Left lung (tissue), 10 donors: ENCODE results near the gene SPNS1. TPM values are rescaled to one million over a fixed set of nuclear protein-coding genes. Genes with fewer than 3 reads are reported as not detected.
"Not testable (repeated sequence)": the region's sequence is repeated elsewhere in the genome, so short reads cannot be mapped to it uniquely, and the experiment has no call there.

ENCODE experiments used
- ATAC-seq: fragments of 200-7000 bp; cut with Tn5 transposase; one replicate; pipeline ENCODE4 v1.9.1; 2020; ENCODE audit warnings: moderate library complexity
- DNase-seq, 4 donors: peaks; one replicate each; pipeline ENCODE4 v3.0.0-alpha.2; 2013 to 2020
- H3K27ac ChIP-seq, 2 donors: fragments of 200-600 bp; sonication (generic) in 1 of 2; one replicate each; pipeline versions ENCODE4 v1.5.0 to v1.8.0; 2020 to 2021
- H3K27me3 ChIP-seq, 2 donors: fragments of 200-600 bp; sonication (generic) in 1 of 2; one replicate each; pipeline versions ENCODE4 v1.5.0 to v1.8.0; 2020 to 2021
- H3K36me3 ChIP-seq, 2 donors: fragments of 200-600 bp; sonication (generic) in 1 of 2; one replicate each; pipeline versions ENCODE4 v1.5.0 to v1.8.0; 2020 to 2021
- H3K4me1 ChIP-seq, 2 donors: fragments of 200-600 bp; one replicate each; pipeline ENCODE4 v1.8.0; 2021
- H3K4me3 ChIP-seq, 2 donors: fragments of 200-600 bp; sonication (generic) in 1 of 2; one replicate each; pipeline versions ENCODE4 v1.5.0 to v1.8.0; 2020 to 2021; ENCODE audit warnings: mild to moderate bottlenecking in 1 of 2
- H3K9me3 ChIP-seq, 2 donors: fragments of 200-600 bp; sonication (generic) in 1 of 2; one replicate each; pipeline versions ENCODE4 v1.5.0 to v1.8.0; 2020 to 2021
- CTCF ChIP-seq, 2 donors: fragments of 200-600 bp; sonication (generic) in 1 of 2; IDR thresholded peaks; one replicate each; pipeline versions ENCODE4 v1.5.0 to v1.8.0; 2021; ENCODE audit warnings: antibody characterized with exemption in 2 of 2
- intact Hi-C, 2 donors: fragments of 100-400 bp; cut with DNase I; formaldehyde crosslinking; loops; one replicate each; pipeline versions ENCODE4 v1.11.2 to v1.14.2; 2022
- polyA plus RNA-seq, 6 donors: library from polyadenylated mRNA; unstranded; fragments of 120-200 nt; gene quantifications; one replicate each; pipeline ENCODE4 v1.2.1, GENCODE V29; 2013; ENCODE audit not compliant: insufficient read length in 6 of 6
- total RNA-seq, 2 donors: library from RNA; stranded (reverse); fragmentation: NEBNext Ultra II Directional; extraction: Animal tissue kit (Norgen Biotek cat#: 25700); gene quantifications; one replicate each; pipeline ENCODE4 v1.2.1, GENCODE V29; 2021
- donor health status: DM: no; HTN: yes; CAD: no.
- donor health status: DM: no; HTN: no; CAD: no.

The SPNS1 gene
- total and polyA plus RNA-seq, 8 donors = 27.3 to 61.5 (median 32.7) TPM

- intact Hi-C loops = no loop called here
- Histone ChIP-seq H3K27me3 (no peaks in the 10 kb centered on the region), H3K4me1 (no peaks in the 10 kb centered on the region), H3K36me3 (no peaks in the 10 kb centered on the region), H3K4me3 (no peak overlapping the region), H3K9me3 (no peaks in the 10 kb centered on the region), H3K27ac (no peak overlapping the region)
- no peak for ATAC-seq
- no peak for DNase-seq
- no peak for TF ChIP-seq CTCF (IDR thresholded peaks at IDR 0.05)
These were observed 24.3 kb downstream of the SPNS1 start for GRCh38 chr16:28998837-28999236.

GRCh38 chr16:28999577-28999976 is 25.0 kb downstream of the SPNS1 start:
- intact Hi-C loops = no loop called here
- Histone ChIP-seq H3K36me3 (no peaks in the 10 kb centered on the region), H3K4me3 (no peak overlapping the region), H3K4me1 (no peaks in the 10 kb centered on the region), H3K27ac (no peak overlapping the region), H3K9me3 (no peaks in the 10 kb centered on the region), H3K27me3 (no peaks in the 10 kb centered on the region)
- no peak for TF ChIP-seq CTCF (IDR thresholded peaks at IDR 0.05)
- no peak for DNase-seq
- ATAC-seq = no peak

- Histone ChIP-seq H3K36me3 (no peaks in the 10 kb centered on the region), H3K27ac (no peak overlapping the region), H3K4me1 (no peaks in the 10 kb centered on the region), H3K27me3 (no peaks in the 10 kb centered on the region), H3K4me3 (no peak overlapping the region), H3K9me3 (no peaks in the 10 kb centered on the region)
- intact Hi-C loops = no loop called here
- no peak for ATAC-seq
- DNase-seq = no peak
- no peak for TF ChIP-seq CTCF (IDR thresholded peaks at IDR 0.05)
These were observed 25.4 kb downstream of the SPNS1 start for GRCh38 chr16:29000019-29000418.

- H3K9me3 ChIP-seq, H3K4me1 ChIP-seq, DNase-seq, H3K4me3 ChIP-seq, H3K36me3 ChIP-seq, H3K27ac ChIP-seq, intact Hi-C loops, H3K27me3 ChIP-seq, ATAC-seq: not testable (repeated sequence)
These were observed 30.0 kb downstream of the SPNS1 start for GRCh38 chr16:29004496-29005139.

DNA sequence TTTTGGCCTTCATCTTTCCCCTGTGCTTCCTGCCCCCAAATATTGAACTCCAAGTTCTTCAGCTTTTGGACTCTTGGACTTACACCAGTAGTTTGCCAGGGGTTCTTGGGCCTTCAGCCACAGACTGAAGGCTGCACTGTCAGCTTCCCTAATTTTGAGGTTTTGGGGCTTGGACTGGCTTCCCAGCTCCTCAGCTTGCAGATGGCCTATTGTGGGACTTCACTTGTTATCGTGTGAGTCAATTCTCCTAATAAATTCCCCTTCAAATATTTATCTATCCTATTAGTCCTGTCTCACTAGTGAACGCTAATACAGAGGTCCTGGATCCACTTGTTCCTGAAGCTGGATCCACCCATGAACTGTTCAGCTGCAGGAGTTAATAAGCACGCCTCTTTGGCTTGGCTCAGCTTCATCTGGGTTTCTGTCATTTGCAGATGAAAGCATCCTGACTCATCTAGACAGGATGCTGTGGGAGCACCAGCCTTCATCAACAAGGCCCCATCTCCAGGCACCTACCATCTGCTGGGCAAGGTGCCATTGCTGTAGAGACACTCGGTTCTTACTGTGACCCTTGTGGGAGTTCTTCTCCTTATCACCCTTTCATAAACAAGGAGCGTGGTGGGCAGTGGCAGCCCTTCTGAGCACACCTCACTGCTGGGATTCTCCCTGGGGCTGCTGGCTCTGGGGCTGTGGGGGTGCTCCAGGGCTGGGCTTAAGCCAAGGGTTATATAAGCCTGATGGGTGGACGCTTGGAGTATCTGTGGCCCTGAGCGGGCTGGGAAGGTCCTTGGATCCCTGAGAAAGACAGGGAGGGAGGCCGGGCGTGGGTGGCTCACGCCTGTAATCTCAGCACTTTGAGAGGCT is 33.4 kb downstream of the SPNS1 start:
- no peaks in the 10 kb centered on the region for H3K9me3 ChIP-seq
- no peaks in the 10 kb centered on the region for H3K27me3 ChIP-seq
- no peak overlapping the region for H3K4me3 ChIP-seq
- no peak for DNase-seq
- H3K4me1 ChIP-seq = peaks cover 0 to 16% of the 10 kb centered on the region in 2 donors
- peak; percentile 30 for ATAC-seq
- no peak overlapping the region for H3K27ac ChIP-seq
- no peak for TF ChIP-seq CTCF (IDR thresholded peaks at IDR 0.05)
- no peaks in the 10 kb centered on the region for H3K36me3 ChIP-seq
- intact Hi-C loops = no loop called here
